OCI-LY1 (cell line): Measurements from ENCODE around the gene ZFP57.

Experiments used
- H2AFZ ChIP-seq: fragments of 200-600 bp; sonication (generic), shearing (Covaris generic); 2 replicates; pipeline ENCODE4 v1.6.0; 2014; ENCODE audit warnings: antibody characterized with exemption, mild to moderate bottlenecking, low read length
- H3F3A ChIP-seq: fragments of 200-600 bp; sonication (generic), shearing (Covaris generic); 2 replicates; pipeline ENCODE4 v1.6.0; 2014; ENCODE audit warnings: mild to moderate bottlenecking, antibody characterized with exemption, low read length, moderate library complexity; ENCODE audit not compliant: insufficient read depth
- H3K27ac ChIP-seq: fragments of 200-600 bp; sonication (generic); 2 replicates; pipeline ENCODE4 v1.5.1; 2014; ENCODE audit warnings: low read length, mixed run types, mild to moderate bottlenecking, low read depth; ENCODE audit not compliant: poor library complexity, severe bottlenecking
- H3K27me3 ChIP-seq: fragments of 200-600 bp; sonication (generic); 2 replicates; pipeline ENCODE4 v1.6.0; 2014; ENCODE audit warnings: antibody characterized with exemption, mild to moderate bottlenecking, low read length, moderate library complexity; ENCODE audit not compliant: insufficient read depth
- H3K36me3 ChIP-seq: fragments of 200-600 bp; sonication (generic); 2 replicates; pipeline ENCODE4 v1.6.1; 2014; ENCODE audit warnings: mild to moderate bottlenecking, antibody characterized with exemption, low read length, moderate library complexity, mixed read lengths; ENCODE audit not compliant: insufficient read depth
- H3K4me1 ChIP-seq: fragments of 200-600 bp; sonication (generic); 2 replicates; pipeline ENCODE4 v1.5.1; 2014; ENCODE audit warnings: mild to moderate bottlenecking, low read length, moderate library complexity; ENCODE audit not compliant: insufficient read depth, severe bottlenecking
- H3K4me2 ChIP-seq: fragments of 200-600 bp; sonication (generic), shearing (Covaris generic); 2 replicates; pipeline ENCODE4 v1.6.1; 2014; ENCODE audit warnings: low read length
- H3K4me3 ChIP-seq: fragments of 200-600 bp; sonication (generic); 2 replicates; pipeline ENCODE4 v1.5.1; 2014; ENCODE audit warnings: low read length, low read depth, mild to moderate bottlenecking, mixed read lengths; ENCODE audit not compliant: poor library complexity, severe bottlenecking
- H3K79me2 ChIP-seq: fragments of 200-600 bp; shearing (Covaris generic); 2 replicates; pipeline ENCODE4 v1.6.1; 2016; ENCODE audit warnings: mixed run types, low read length, mixed read lengths; ENCODE audit not compliant: insufficient read depth
- H3K9ac ChIP-seq: fragments of 200-600 bp; sonication (generic), shearing (Covaris generic); 2 replicates; pipeline ENCODE4 v1.6.1; 2014; ENCODE audit warnings: mild to moderate bottlenecking, low read length, mixed read lengths
- H3K9me2 ChIP-seq: fragments of 200-600 bp; sonication (generic), shearing (Covaris generic); 2 replicates; pipeline ENCODE4 v1.6.1; 2014; ENCODE audit warnings: low read depth, mild to moderate bottlenecking, low read length, mixed read lengths
- H3K9me3 ChIP-seq: fragments of 200-600 bp; shearing (Covaris generic); 2 replicates; pipeline ENCODE4 v1.6.1; 2014; ENCODE audit warnings: low read length, mixed read lengths
- H4K20me1 ChIP-seq: fragments of 200-600 bp; sonication (generic), shearing (Covaris generic); 2 replicates; pipeline ENCODE4 v1.6.0; 2016; ENCODE audit warnings: mild to moderate bottlenecking, low read length; ENCODE audit not compliant: insufficient read depth
- EZH2 ChIP-seq: fragments of 200-600 bp; sonication (generic), shearing (Covaris generic); IDR thresholded peaks from 2 replicates; pipeline ENCODE4 v1.8.0; 2017; ENCODE audit warnings: borderline replicate concordance, mixed run types, mild to moderate bottlenecking, antibody characterized with exemption, low read length, moderate library complexity, mixed read lengths
- TF ChIP-seq, protein P1 (sequence below): fragments of 200-600 bp; sonication (generic), shearing (Covaris generic); IDR thresholded peaks from 2 replicates; pipeline ENCODE4 v1.5.1; 2017; ENCODE audit warnings: mild to moderate bottlenecking, antibody characterized with exemption, low read length, moderate library complexity, mixed read lengths

ZFP57 gene

DNA sequence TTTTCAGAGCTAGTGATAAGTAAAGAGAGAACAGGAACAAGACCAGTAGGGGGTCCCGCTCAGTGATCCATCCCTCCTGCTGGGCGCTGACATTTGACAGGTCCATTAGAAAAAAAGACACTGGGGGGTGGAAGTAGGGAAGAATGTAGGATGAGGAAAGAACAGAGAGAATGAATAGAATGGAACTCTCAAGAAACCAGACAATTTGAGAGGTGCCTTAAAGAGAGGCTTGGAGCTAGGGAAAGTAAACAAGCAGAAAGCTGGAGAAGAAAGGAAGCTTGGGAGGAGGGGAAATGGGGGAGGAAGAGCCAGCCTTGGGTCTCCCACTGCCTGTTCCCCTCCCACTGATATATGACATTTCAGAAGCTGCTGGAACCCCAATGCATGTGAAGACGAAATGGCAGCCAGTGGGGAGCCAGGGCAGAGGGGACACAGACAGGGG is 56.4 kb downstream of the ZFP57 start:
- no peak overlapping the region for H3K9ac ChIP-seq

More for the DNA sequence above, 56.4 kb downstream of the ZFP57 start:
- Histone ChIP-seq H3K36me3 (no peaks in the 10 kb centered on the region), H2AFZ (no peak overlapping the region), H3K4me2 (no peak overlapping the region), H3K27me3 (no peaks in the 10 kb centered on the region), H3K9me3 (no peaks in the 10 kb centered on the region), H3K4me1 (peaks cover 11% of the 10 kb centered on the region), H4K20me1 (no peaks in the 10 kb centered on the region), H3K9me2 (no peaks in the 10 kb centered on the region), H3K4me3 (no peak overlapping the region), H3K79me2 (no peaks in the 10 kb centered on the region), H3K27ac (no peak overlapping the region), H3F3A (no peaks in the 10 kb centered on the region)
- no peak for TF ChIP-seq EZH2
- TF ChIP-seq, protein P1, sequence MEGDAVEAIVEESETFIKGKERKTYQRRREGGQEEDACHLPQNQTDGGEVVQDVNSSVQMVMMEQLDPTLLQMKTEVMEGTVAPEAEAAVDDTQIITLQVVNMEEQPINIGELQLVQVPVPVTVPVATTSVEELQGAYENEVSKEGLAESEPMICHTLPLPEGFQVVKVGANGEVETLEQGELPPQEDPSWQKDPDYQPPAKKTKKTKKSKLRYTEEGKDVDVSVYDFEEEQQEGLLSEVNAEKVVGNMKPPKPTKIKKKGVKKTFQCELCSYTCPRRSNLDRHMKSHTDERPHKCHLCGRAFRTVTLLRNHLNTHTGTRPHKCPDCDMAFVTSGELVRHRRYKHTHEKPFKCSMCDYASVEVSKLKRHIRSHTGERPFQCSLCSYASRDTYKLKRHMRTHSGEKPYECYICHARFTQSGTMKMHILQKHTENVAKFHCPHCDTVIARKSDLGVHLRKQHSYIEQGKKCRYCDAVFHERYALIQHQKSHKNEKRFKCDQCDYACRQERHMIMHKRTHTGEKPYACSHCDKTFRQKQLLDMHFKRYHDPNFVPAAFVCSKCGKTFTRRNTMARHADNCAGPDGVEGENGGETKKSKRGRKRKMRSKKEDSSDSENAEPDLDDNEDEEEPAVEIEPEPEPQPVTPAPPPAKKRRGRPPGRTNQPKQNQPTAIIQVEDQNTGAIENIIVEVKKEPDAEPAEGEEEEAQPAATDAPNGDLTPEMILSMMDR = no peak
